Neural progenitor cell (in vitro differentiated cells): ENCODE data around the gene NFE2L3.

Experiments used
- CTCF ChIP-seq: fragments of 200-600 bp; sonication (generic); IDR thresholded peaks from 2 replicates; pipeline ENCODE4 v1.5.1; 2017; ENCODE audit warnings: antibody characterized with exemption, mild to moderate bottlenecking
- EZH2 ChIP-seq: fragments of 200-600 bp; sonication (generic); IDR thresholded peaks from 2 replicates; pipeline ENCODE4 v1.6.1; 2017; ENCODE audit warnings: antibody characterized with exemption, mild to moderate bottlenecking, moderate library complexity
- EZH2phosphoT487 ChIP-seq: fragments of 200-600 bp; sonication (generic); IDR thresholded peaks from 2 replicates; pipeline ENCODE4 v1.6.1; 2017; ENCODE audit warnings: antibody characterized with exemption

DNA sequence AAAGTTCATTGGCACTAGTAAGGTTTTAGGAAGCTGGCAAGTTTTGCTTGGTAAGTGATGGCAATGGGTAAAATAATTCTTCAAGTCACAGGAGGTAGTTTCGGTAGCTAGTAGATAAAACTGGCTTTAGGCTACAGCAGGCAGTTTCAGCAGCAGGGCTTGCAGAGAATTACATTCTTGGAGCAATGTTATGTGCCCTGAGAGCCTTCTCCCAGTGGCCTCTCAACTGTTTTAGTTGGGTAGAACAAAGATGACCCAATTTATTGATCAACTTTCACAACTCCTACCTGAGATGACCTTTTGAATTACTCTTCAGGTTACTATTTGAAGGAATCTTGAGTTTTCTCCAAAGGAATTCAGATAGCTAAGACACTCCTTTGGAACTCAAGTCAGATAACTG, 16.4 kb upstream of the NFE2L3 start:
- no peak for TF ChIP-seq EZH2
- TF ChIP-seq CTCF, result no peak
- no peak for TF ChIP-seq EZH2phosphoT487
